ENCODE results near the gene CACNA2D2. TPM values are rescaled to one million over a fixed set of nuclear protein-coding genes. Genes with fewer than 3 reads are reported as not detected.

Gene CACNA2D2
- total and polyA plus RNA-seq, 4 donors = 0.10 to 0.19 (median 0.15) TPM

- no peak for TF ChIP-seq JUND (IDR thresholded peaks at IDR 0.05)
- no peak for TF ChIP-seq HNF4A (conservative IDR thresholded peaks at IDR 0.05)
- TF ChIP-seq ZBTB33 (IDR thresholded peaks at IDR 0.05) = no peak
- no peak for TF ChIP-seq YY1 (IDR thresholded peaks at IDR 0.05)
- TF ChIP-seq HNF4G (IDR thresholded peaks at IDR 0.05) = no peak
- TF ChIP-seq GABPA (IDR thresholded peaks at IDR 0.05 in 1 of 2, conservative IDR thresholded peaks at IDR 0.05 in 1 of 2) = no peak
- no peak overlapping the region for H3K27ac ChIP-seq (ENCODE audit: low read depth in 1 of 2, low read length in 2 of 2)
- no peaks in the 10 kb centered on the region for H3K4me1 ChIP-seq (ENCODE audit: control insufficient read depth in 4 of 4, insufficient read depth in 4 of 4, low read length in 3 of 4)
- no peaks in the 10 kb centered on the region for H3K36me3 ChIP-seq (ENCODE audit: control insufficient read depth in 4 of 4, insufficient read depth in 3 of 4, low read depth in 1 of 4, low read length in 3 of 4)
- WGBS = 89% methylated on average over 3 of the region's 3 CpGs
- no peak overlapping the region for H3K4me3 ChIP-seq (ENCODE audit: low read depth in 1 of 3, low read length in 3 of 3)
- no peak for DNase-seq (ENCODE audit: low spot score)
- no peaks in the 10 kb centered on the region for H3K9me3 ChIP-seq (ENCODE audit: control insufficient read depth in 4 of 4, low read length in 3 of 4)
- H3K9ac ChIP-seq (ENCODE audit: low read depth in 1 of 2, low read length in 2 of 2) = no peak overlapping the region
- H3K27me3 ChIP-seq (ENCODE audit: control insufficient read depth in 4 of 4, insufficient read depth in 4 of 4, low read length in 3 of 4) = no peaks in the 10 kb centered on the region
Observed at GRCh38 chr3:50459785-50460184, 43.6 kb downstream of the CACNA2D2 start.

GRCh38 chr3:50457988-50458387 is 45.4 kb downstream of the CACNA2D2 start:
- Histone ChIP-seq H3K27ac (ENCODE audit: low read depth in 1 of 2, low read length in 2 of 2) (no peak overlapping the region), H3K4me1 (ENCODE audit: control insufficient read depth in 4 of 4, insufficient read depth in 4 of 4, low read length in 3 of 4) (no peaks in the 10 kb centered on the region), H3K4me3 (ENCODE audit: low read depth in 1 of 3, low read length in 3 of 3) (no peak overlapping the region), H3K9ac (ENCODE audit: low read depth in 1 of 2, low read length in 2 of 2) (no peak overlapping the region), H3K9me3 (ENCODE audit: control insufficient read depth in 4 of 4, low read length in 3 of 4) (no peaks in the 10 kb centered on the region), H3K27me3 (ENCODE audit: control insufficient read depth in 4 of 4, insufficient read depth in 4 of 4, low read length in 3 of 4) (no peaks in the 10 kb centered on the region), H3K36me3 (ENCODE audit: control insufficient read depth in 4 of 4, insufficient read depth in 3 of 4, low read depth in 1 of 4, low read length in 3 of 4) (no peaks in the 10 kb centered on the region)
- WGBS = 81% methylated on average over 7 of the region's 7 CpGs
- no peak for DNase-seq (ENCODE audit: low spot score)
- TF ChIP-seq NR2F2 (IDR thresholded peaks at IDR 0.05) = no peak
- no peak for TF ChIP-seq RAD21 (IDR thresholded peaks at IDR 0.05)
- no peak for TF ChIP-seq JUND (IDR thresholded peaks at IDR 0.05)
- no peak for TF ChIP-seq MAX (IDR thresholded peaks at IDR 0.05)
- TF ChIP-seq GABPA (IDR thresholded peaks at IDR 0.05 in 1 of 2, conservative IDR thresholded peaks at IDR 0.05 in 1 of 2) = no peak
- TF ChIP-seq CTCF (IDR thresholded peaks at IDR 0.05; ENCODE audit: low read depth, low read length, missing input control) = no peak
- TF ChIP-seq ATF3 (IDR thresholded peaks at IDR 0.05) = no peak
- no peak for TF ChIP-seq ZBTB33 (IDR thresholded peaks at IDR 0.05)
- no peak for TF ChIP-seq YY1 (IDR thresholded peaks at IDR 0.05)
- TF ChIP-seq TAF1 (conservative IDR thresholded peaks at IDR 0.05) = no peak
- no peak for TF ChIP-seq REST (IDR thresholded peaks at IDR 0.05)
- TF ChIP-seq EGR1 (IDR thresholded peaks at IDR 0.05; ENCODE audit: low read depth in 2 of 2) = no peak

Data from liver (tissue), 9 donors.